ENCODE data around the gene FSIP1. TPM values are rescaled to one million over a fixed set of nuclear protein-coding genes. Genes with fewer than 3 reads are reported as not detected.

FSIP1 gene
- total and polyA plus RNA-seq, 5 donors = 0.16 to 0.53 (median 0.34) TPM

DNA sequence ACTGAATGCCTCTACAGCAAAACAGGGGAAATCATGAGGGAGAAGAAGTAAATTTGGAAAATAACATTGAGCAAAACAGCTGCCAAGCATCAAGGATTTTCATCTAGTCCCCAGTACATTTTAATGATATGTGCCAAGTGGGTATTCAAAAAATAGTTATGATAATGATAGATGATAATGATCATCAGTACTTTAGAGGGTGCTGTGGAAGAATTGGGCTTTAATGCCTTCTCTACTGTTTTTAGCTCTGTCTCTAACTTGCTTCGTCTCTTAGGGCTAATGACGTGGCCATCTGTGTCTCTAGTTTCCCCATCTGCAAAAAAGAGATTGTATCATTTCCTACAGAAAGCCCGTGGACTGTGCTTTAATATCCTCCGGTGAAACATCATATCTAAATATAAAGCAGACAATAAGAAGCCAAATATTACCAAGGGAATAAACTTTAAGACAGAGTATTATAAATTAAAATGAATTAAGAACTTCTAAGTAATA lies 10.2 kb upstream of the FSIP1 start:
- DNase-seq = no peak
- Histone ChIP-seq H3K4me1 (ENCODE audit: control insufficient read depth, insufficient read depth, low read length) (peaks cover 3% of the 10 kb centered on the region), H3K27ac (ENCODE audit: low read length) (no peak overlapping the region), H3K4me3 (ENCODE audit: low read length) (no peak overlapping the region), H3K9me3 (ENCODE audit: control insufficient read depth, low read length) (no peaks in the 10 kb centered on the region), H3K27me3 (ENCODE audit: control insufficient read depth, insufficient read depth) (no peaks in the 10 kb centered on the region)
- intact Hi-C loops (cut with DNase I) = loop anchor here in 1 of 4 donors (10.0 kb wide), 1 partner anchor 82 kb away; no protein-coding TSS in a partner anchor
- 30% methylated on average over 4 of the region's 4 CpGs for WGBS
- no peak for ATAC-seq

DNA sequence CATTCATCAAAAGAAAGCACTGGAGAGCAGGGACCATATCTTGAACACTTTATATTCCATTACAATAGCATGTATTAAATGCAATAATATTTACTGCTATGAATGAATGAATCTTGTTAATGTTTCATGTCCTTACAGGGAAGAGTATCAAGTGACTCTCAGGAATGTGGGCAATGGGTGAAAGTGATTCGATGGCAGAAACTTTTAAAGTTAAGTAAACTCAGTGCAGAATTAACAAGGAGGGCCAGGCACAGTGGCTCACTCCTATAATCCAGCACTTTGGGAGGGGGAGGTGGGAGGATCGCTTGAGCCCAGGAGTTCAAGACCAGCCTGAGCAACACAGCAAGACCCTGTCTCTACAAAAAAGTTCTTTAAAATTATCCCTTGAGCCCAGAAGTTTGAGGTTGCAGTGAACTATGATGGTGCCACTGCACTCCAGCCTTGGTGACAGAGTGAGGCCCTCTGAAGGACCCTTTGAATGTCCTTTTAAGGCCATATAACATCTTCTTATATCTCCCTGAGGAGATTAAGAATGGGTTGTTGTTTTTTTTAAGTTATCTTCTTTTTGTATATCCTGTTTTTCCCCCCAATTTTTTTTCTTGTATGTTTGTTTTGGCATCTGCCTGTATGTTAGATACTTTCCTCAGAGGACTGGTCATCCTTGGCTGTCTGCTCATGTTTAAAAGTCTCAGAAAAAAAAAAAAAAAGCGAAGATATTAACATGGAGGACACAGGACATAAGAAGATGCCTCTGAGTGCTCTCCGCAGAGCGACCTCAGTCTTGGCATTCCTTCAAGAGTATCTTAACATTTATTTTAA lies 9.6 kb upstream of the FSIP1 start:
- H3K4me1 ChIP-seq (ENCODE audit: control insufficient read depth, insufficient read depth, low read length) = peaks cover 3% of the 10 kb centered on the region
- ATAC-seq = no peak
- H3K4me3 ChIP-seq (ENCODE audit: low read length) = no peak overlapping the region
- H3K27ac ChIP-seq (ENCODE audit: low read length) = no peak overlapping the region
- no peaks in the 10 kb centered on the region for H3K27me3 ChIP-seq (ENCODE audit: control insufficient read depth, insufficient read depth)
- intact Hi-C loops (cut with DNase I) = loop anchor here in 1 of 4 donors (10.0 kb wide), 1 partner anchor 83 kb away; no protein-coding TSS in a partner anchor
- DNase-seq = no peak
- no peaks in the 10 kb centered on the region for H3K9me3 ChIP-seq (ENCODE audit: control insufficient read depth, low read length)
- WGBS = 60% methylated on average over 5 of the region's 5 CpGs

DNA sequence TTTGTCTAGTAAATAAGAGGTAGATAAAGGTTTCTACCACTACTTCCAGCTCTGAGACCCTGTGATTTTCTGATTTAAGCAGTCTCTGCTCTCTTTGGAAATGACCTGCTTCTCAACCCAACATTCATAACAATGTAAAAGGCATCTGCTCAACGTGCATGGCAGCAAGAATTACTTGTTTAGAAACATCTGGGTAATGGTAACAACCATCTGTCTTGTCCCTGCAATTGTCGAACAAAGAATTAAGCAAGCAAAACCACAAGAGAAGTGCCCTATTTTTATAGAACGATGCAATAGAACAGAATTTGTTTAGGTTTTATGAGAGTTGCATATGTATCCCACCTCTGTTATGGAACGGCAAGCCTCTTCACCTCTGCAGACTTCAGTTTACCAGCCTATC lies 7.1 kb upstream of the FSIP1 start:
- ATAC-seq (no peak), DNase-seq (no peak)
- no peak overlapping the region for H3K27ac ChIP-seq (ENCODE audit: low read length)
- peaks cover 3% of the 10 kb centered on the region for H3K4me1 ChIP-seq (ENCODE audit: control insufficient read depth, insufficient read depth, low read length)
- 77% methylated on average over 4 of the region's 4 CpGs for WGBS
- H3K9me3 ChIP-seq (ENCODE audit: control insufficient read depth, low read length) = no peaks in the 10 kb centered on the region
- intact Hi-C loops (cut with DNase I) = loop anchor here in 2 of 4 donors (5.0 to 10.0 kb wide), 4 partner anchors 85 to 188 kb away; partner anchors contain the start of gene EIF2AK4 (in 1 of the 2)
- H3K27me3 ChIP-seq (ENCODE audit: control insufficient read depth, insufficient read depth) = no peaks in the 10 kb centered on the region
- H3K4me3 ChIP-seq (ENCODE audit: low read length) = no peak overlapping the region

DNA sequence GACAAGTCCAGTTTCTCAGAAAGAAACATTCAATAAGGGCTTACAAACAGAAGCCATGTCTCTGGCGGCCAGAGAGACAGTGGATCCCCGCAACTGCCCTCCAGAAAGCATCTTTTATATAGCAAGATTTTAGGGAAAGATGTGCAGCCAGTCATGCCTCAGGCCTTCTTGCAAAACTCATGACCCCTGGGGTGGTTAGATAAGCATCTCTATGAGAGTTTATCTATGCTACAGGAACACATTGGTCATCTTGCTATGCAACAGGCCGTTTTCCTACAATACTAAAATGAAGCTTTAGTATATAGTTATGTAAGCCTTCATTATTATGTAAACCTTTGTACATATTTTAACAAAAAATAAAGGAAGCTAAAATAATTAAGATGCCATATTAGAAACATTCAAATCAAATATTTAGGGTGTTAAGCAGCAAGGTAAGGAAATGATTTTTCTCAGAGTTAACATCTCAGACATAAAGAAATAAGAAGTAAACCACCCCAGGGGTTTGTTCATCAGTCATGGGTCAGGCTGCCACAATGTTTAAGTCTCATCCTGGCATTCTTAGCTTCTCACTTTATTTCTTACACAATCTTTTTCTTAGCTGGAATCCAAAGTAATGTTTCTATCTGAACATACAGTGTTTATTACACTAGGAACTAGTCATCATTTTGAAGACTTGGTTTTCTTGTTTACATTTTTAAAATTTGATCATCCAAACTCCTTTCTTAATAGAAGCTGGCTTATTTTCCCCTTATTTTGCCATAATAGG lies 6.3 kb upstream of the FSIP1 start:
- Histone ChIP-seq H3K4me3 (ENCODE audit: low read length) (no peak overlapping the region), H3K9me3 (ENCODE audit: control insufficient read depth, low read length) (no peaks in the 10 kb centered on the region), H3K27ac (ENCODE audit: low read length) (no peak overlapping the region), H3K4me1 (ENCODE audit: control insufficient read depth, insufficient read depth, low read length) (peaks cover 2% of the 10 kb centered on the region), H3K27me3 (ENCODE audit: control insufficient read depth, insufficient read depth) (no peaks in the 10 kb centered on the region)
- 76% methylated on average over 3 of the region's 3 CpGs for WGBS
- no peak for DNase-seq
- intact Hi-C loops (cut with DNase I) = loop anchor here in 2 of 4 donors (5.0 to 10.0 kb wide), 3 partner anchors 88 to 188 kb away; partner anchors contain the start of gene EIF2AK4 (in 1 of the 2)
- no peak for ATAC-seq

DNA sequence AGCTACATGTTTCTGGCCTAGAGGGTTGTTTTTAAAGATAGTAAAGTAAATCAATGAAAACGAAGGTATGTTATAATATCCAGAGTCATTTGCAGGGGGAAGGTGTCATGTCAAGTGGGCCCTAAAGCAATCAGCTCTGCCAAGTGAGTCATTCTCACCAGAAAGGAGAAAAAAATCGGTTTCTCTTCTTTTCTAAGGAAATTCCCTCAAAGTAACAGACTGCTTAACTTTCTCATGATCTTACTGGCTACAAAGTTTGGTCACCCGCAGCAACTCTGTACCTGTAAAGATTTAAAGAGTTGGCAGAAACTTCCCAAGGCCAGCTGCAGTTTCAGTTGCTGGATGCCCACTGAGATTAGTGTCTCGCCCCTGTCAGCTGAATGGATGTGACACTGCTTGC lies 5.5 kb upstream of the FSIP1 start:
- H3K27ac ChIP-seq (ENCODE audit: low read length) = no peak overlapping the region
- intact Hi-C loops (cut with DNase I) = loop anchor here in 2 of 4 donors (5.0 to 10.0 kb wide), 3 partner anchors 89 to 189 kb away; partner anchors contain the start of gene EIF2AK4 (in 1 of the 2)
- H3K27me3 ChIP-seq (ENCODE audit: control insufficient read depth, insufficient read depth) = no peaks in the 10 kb centered on the region
- 62% methylated on average over 4 of the region's 4 CpGs for WGBS
- ATAC-seq (no peak), DNase-seq (no peak)
- no peaks in the 10 kb centered on the region for H3K9me3 ChIP-seq (ENCODE audit: control insufficient read depth, low read length)
- peaks cover 4% of the 10 kb centered on the region for H3K4me1 ChIP-seq (ENCODE audit: control insufficient read depth, insufficient read depth, low read length)
- no peak overlapping the region for H3K4me3 ChIP-seq (ENCODE audit: low read length)

DNA sequence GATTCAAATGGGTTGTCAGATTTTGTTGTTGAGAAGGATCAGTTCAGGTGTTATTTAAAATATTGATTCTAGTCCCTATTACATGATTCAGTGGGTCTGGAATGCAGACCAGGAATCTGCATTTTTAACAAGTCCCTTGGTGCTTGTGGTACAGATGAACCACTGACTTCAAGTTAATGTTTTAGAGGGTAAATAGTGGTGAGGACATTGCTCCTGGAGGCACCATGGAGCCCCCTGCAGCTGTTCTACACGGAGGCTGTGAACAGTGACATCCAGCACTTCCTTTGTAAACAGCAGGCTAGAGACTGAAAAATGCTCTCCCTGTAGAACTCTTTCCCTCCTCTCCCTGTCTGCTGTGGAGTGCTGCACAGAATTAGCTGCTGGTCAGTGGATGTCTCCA lies 4.8 kb upstream of the FSIP1 start:
- intact Hi-C loops (cut with DNase I) = loop anchor here in 2 of 4 donors (5.0 to 10.0 kb wide), 3 partner anchors 90 to 190 kb away; partner anchors contain the start of gene EIF2AK4 (in 1 of the 2)
- DNase-seq (no peak), ATAC-seq (no peak)
- Histone ChIP-seq H3K9me3 (ENCODE audit: control insufficient read depth, low read length) (no peaks in the 10 kb centered on the region), H3K4me1 (ENCODE audit: control insufficient read depth, insufficient read depth, low read length) (peaks cover 4% of the 10 kb centered on the region), H3K27ac (ENCODE audit: low read length) (no peak overlapping the region), H3K27me3 (ENCODE audit: control insufficient read depth, insufficient read depth) (no peaks in the 10 kb centered on the region), H3K4me3 (ENCODE audit: low read length) (no peak overlapping the region)
- 21% methylated on average over 1 of the region's 1 CpG for WGBS

DNA sequence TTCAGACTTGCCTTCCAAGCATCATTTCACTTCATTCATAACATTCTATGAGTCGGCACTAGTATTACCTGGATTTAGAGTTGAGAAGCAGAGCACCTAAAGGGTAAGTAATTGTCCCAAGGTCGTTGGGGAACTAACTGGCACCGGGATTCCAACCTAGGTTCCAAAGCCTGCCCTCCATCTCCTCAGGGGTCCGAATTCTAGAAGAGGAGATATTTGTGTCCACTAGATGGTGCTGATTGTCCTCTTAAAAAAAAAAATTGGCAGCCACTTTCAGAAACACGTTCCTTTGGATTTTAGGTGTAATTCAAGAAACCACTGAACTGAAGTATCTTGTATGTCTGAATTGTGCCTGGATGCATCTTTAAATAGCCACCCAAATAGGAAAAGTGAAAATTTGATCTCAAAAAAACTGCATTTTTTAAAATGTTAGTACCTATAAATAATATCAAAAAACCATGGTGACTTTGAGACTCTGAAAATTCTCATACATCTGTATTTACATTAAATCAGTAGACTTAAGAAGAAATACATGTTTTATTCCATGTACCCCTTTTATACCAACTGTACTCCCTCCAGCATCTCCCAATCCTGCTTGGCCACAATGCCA lies 3.9 kb upstream of the FSIP1 start:
- H3K4me1 ChIP-seq (ENCODE audit: control insufficient read depth, insufficient read depth, low read length) = peaks cover 4% of the 10 kb centered on the region

DNA sequence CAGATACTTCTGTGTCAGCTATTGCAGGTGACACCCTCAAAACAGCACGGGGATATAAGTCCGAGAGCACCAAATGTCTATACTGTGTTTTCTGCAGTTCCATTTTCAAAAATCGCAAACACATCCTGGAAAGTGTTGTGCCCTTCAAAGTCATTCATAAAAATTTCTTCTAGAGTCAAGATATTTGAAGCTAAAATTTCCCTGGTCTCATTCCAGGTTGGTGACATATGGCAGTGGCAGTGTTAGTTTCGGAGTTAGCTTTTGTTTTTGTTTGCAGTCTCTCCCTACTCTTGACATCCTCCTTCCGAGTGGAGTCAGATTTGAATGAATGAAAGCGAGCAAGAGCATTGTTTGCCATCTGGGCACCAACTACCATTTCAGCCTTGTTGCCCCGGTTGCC lies 3.2 kb upstream of the FSIP1 start:
- no peak for ATAC-seq

More for the DNA sequence above, 3.9 kb upstream of the FSIP1 start:
- ATAC-seq (no peak), DNase-seq (no peak)
- Histone ChIP-seq H3K27ac (ENCODE audit: low read length) (no peak overlapping the region), H3K27me3 (ENCODE audit: control insufficient read depth, insufficient read depth) (no peaks in the 10 kb centered on the region), H3K4me3 (ENCODE audit: low read length) (no peak overlapping the region), H3K9me3 (ENCODE audit: control insufficient read depth, low read length) (no peaks in the 10 kb centered on the region)
- 5% methylated on average over 5 of the region's 5 CpGs for WGBS
- intact Hi-C loops (cut with DNase I) = loop anchor here in 2 of 4 donors (5.0 to 10.0 kb wide), 3 partner anchors 91 to 191 kb away; partner anchors contain the start of gene EIF2AK4 (in 1 of the 2)

DNA sequence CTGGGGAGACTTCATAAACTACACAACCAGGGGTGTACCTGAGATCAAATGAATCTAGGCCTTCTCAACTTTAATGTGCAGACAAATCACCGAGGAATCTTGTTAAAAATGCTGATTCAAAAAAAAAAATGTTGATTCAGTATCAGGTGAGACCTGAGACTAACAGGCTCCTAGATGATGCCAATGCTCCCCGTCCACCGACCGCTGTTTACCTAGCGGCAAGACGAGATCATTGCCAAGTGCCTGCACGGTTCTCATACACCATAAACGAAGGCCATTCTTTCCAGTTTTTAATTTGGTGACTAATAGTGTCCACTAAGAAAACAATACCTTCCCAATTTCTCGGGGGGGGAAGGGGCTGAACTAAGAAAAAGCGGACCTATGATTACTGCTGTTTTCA lies 2.5 kb upstream of the FSIP1 start:
- Histone ChIP-seq H3K4me3 (ENCODE audit: low read length) (no peak overlapping the region), H3K27me3 (ENCODE audit: control insufficient read depth, insufficient read depth) (no peaks in the 10 kb centered on the region), H3K9me3 (ENCODE audit: control insufficient read depth, low read length) (no peaks in the 10 kb centered on the region), H3K4me1 (ENCODE audit: control insufficient read depth, insufficient read depth, low read length) (peaks cover 4% of the 10 kb centered on the region), H3K27ac (ENCODE audit: low read length) (no peak overlapping the region)
- ATAC-seq = no peak
- 76% methylated on average over 10 of the region's 10 CpGs for WGBS
- intact Hi-C loops (cut with DNase I) = loop anchor here in 2 of 4 donors (5.0 to 10.0 kb wide), 3 partner anchors 92 to 192 kb away; partner anchors contain the start of gene EIF2AK4 (in 1 of the 2)
- DNase-seq = no peak

More for the DNA sequence above, 3.2 kb upstream of the FSIP1 start:
- Histone ChIP-seq H3K4me1 (ENCODE audit: control insufficient read depth, insufficient read depth, low read length) (peaks cover 4% of the 10 kb centered on the region), H3K9me3 (ENCODE audit: control insufficient read depth, low read length) (no peaks in the 10 kb centered on the region), H3K27me3 (ENCODE audit: control insufficient read depth, insufficient read depth) (no peaks in the 10 kb centered on the region), H3K27ac (ENCODE audit: low read length) (no peak overlapping the region), H3K4me3 (ENCODE audit: low read length) (no peak overlapping the region)
- WGBS = 83% methylated on average over 7 of the region's 7 CpGs
- DNase-seq = no peak
- intact Hi-C loops (cut with DNase I) = loop anchor here in 2 of 4 donors (5.0 to 10.0 kb wide), 3 partner anchors 91 to 191 kb away; partner anchors contain the start of gene EIF2AK4 (in 1 of the 2)

DNA sequence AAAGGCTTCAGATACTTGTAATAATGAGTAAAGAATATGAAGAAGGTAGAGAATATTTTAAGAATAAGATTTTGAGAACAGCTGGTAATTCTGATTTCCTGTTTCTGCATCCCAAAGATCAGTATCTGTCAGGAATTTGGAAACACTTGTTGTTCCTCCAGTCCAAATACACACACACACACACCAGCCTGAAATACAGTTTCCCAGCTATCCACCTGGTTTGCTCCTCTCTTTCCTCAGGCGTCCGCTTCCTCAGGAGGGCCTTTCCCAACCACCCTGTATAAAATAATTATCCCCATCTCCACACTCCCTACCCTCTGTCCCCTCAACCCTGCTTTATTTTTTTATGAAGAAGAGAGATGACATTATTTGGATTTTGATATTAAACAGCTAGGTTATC lies 2.0 kb upstream of the FSIP1 start:
- 76% methylated on average over 2 of the region's 2 CpGs for WGBS
- H3K27ac ChIP-seq (ENCODE audit: low read length) = no peak overlapping the region

More for the DNA sequence above, 2.0 kb upstream of the FSIP1 start:
- Histone ChIP-seq H3K9me3 (ENCODE audit: control insufficient read depth, low read length) (no peaks in the 10 kb centered on the region), H3K4me1 (ENCODE audit: control insufficient read depth, insufficient read depth, low read length) (peaks cover 4% of the 10 kb centered on the region), H3K27me3 (ENCODE audit: control insufficient read depth, insufficient read depth) (no peaks in the 10 kb centered on the region), H3K4me3 (ENCODE audit: low read length) (no peak overlapping the region)
- ATAC-seq = no peak
- intact Hi-C loops (cut with DNase I) = loop anchor here in 2 of 4 donors (5.0 to 10.0 kb wide), 3 partner anchors 93 to 193 kb away; partner anchors contain the start of gene EIF2AK4 (in 1 of the 2)
- no peak for DNase-seq

Measured in right cardiac atrium (tissue), 5 donors.